Effector CD4-positive, alpha-beta T cell (primary cell): ENCODE data around the gene PRELID1.
"Not testable (repeated sequence)": the region's sequence is repeated elsewhere in the genome, so short reads cannot be mapped to it uniquely, and the experiment has no call there.

Experiments
- DNase-seq: peaks from one replicate; pipeline ENCODE4 v3.0.0-alpha.2; 2020
- total RNA-seq: gene quantifications from one replicate; lab custom pipeline; 2026; lab: John Stamatoyannopoulos, UW

The PRELID1 gene, protein sequence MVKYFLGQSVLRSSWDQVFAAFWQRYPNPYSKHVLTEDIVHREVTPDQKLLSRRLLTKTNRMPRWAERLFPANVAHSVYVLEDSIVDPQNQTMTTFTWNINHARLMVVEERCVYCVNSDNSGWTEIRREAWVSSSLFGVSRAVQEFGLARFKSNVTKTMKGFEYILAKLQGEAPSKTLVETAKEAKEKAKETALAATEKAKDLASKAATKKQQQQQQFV
- 35.5 reads per million, percentile 60 among the genes with 10 or more reads in this experiment for total RNA-seq

DNA sequence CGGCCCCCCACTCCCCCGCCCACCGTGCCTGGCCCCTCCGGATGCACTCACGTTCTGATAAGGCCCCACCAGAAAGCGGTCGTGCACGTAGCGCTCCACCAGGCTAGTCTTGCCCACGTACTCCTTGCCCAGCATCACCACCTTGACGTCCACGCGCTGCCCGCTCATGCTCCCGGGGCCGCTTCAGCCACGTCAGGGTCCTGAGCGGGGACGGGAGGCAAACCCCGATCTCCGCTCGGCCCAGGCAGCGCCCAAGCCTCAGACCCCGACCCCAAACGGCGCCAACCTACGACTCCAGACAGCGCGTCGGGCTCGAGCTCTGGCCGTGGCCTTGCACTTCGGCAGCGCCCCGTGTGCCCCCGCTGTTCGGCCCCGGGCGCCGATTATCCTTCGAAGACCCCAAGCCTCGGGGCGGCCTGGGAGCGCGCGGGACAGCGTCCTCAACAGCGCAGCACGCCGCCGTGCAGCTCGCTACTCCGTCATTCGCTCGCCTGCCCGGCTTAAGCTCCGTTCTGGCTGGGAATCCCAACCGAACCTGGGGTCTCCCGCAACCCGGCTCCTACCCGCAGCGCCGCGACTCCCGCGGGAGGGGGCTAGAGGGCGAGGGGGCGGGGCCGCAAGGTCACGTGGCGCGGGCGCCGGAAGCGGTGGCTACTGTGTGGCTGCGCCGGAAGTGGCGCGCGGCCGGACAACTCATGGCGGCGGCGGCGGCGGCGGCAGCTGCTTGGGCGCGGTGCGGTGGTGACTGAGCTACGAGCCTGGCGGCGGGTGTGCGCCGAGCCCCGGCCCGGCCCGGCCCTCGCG lies at the start of gene PRELID1, which contains the start of gene RAB24:
PRELID1 (plus strand) TSS at position 679 of the 804 bp plus-strand sequence. CDS start 187 bp downstream, outside the sequence.
RAB24 (minus strand) TSS at position 599 of the 804 bp plus-strand sequence; CDS start at position 168, 431 bp downstream.
- DNase-seq = peak; percentile 86

- no peak for DNase-seq
Observed at GRCh38 chr5:177256296-177256695, 47.3 kb upstream of the PRELID1 start.

DNA sequence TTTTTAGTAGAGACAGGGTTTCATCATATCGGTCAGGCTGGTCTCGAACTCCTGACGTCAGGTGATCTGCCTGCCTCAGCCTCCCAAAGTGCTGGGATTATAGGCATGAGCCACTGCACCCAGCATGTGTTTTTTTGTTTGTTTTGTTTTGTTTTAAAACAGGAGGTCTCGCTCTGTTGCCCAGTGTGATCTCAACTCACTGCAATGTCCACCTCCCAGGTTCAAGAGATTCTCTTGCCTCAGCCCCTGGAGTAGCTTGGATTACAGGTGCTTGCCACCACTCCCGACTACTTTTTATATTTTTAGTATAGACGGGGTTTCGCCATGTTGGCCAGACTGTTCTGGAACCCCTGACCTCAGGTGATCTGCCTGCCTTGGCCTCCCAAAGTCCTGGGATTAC lies 44.9 kb upstream of the PRELID1 start:
- DNase-seq = not testable (repeated sequence)

DNA sequence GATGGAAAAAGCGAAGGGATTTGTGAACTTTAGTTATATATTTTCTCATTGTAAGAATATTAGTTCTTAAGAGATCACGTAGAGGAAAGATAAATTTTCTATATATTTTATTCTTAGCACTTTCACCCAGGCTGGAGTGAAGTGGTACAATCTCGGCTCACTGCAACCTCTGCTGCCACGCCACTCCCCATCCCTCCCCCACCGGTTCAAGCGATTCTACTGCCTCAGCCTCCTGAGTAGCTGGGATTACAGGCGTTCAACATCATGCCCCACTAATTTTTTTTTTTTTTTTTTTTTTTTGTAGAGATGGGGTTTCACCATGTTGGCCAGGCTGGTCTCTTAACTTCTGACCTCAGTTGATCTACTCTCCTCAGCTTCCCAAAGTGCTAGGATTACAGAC lies 42.6 kb upstream of the PRELID1 start:
- DNase-seq = no peak

GRCh38 chr5:177261510-177261909 lies 42.1 kb upstream of the PRELID1 start:
- DNase-seq = no peak

- DNase-seq = no peak
Observed at GRCh38 chr5:177264178-177264577, 39.4 kb upstream of the PRELID1 start.

- DNase-seq = no peak
Observed at GRCh38 chr5:177265395-177265794, 38.2 kb upstream of the PRELID1 start.

DNA sequence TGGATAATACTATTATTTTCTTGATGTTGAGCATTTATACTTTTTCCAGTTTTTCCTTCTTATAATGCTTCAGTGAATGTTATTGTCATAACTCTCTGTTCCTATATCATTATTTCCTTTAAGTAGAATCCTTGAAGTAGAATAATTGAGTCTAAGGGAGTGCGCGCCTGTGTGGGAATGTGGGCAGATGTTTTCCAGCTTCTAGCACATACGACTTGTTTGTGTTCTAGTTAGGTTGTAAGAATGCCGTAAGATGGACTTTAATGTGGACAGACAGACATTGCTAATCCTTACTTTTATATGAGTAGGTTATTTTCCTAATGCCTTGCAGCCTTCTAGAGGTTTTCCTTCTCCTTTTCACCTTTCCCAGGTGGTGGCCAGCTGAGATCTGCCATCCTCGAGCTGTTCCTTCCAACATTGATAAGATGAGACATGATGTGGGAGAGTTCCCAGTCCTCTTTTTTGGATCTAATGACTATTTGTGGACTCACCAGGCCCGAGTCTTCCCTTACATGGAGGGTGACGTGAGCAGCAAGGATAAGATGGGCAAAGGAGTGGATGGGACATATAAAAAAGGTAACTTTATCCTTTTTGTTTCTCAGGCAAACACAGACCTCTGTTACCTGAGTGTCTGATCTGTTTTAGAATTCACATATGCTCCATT lies 34.2 kb upstream of the PRELID1 start:
- DNase-seq = no peak

- DNase-seq = no peak
Observed at GRCh38 chr5:177269976-177270375, 33.6 kb upstream of the PRELID1 start.

DNA sequence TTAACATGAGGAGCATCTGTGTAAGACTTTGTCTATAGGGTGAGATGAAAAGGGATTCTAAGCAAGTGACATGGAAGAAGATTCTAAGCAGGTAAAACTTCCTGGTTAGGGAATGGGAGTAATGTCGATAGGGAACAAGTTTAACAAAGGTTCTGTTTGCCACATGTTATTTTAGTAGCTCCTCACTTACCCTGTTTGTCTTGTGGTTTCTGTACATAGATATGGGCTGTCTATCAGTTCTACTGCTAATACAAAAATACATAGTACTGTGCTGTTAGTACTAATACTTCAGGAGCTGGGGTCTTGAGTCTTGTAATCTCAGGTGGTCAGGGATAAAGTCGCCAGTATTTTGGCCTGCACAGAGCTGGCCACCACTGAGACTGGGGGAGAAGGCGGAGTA lies 32.9 kb upstream of the PRELID1 start:
- DNase-seq = no peak

DNA sequence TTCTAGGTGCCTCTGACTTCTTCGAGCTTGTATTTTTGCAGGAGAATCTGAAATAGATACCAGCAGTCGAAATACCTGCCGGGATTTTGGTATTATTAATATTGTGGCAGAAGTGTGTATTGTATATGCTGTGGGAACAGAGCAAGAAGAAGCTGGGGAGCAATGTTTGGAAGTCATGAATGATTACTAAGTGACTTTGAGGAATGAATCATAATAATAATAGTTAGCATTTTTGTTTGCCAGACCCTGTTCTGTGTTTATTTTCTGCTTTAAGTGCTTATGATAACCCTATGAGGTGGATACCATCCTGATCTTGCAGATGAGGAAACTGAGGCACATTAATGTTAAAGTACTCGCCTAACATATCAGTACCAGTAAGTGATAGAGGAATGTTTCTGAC lies 32.5 kb upstream of the PRELID1 start:
- DNase-seq = no peak

- DNase-seq = no peak
Observed at GRCh38 chr5:177275883-177276282, 27.7 kb upstream of the PRELID1 start.

- DNase-seq = no peak
Observed at GRCh38 chr5:177276886-177277285, 26.7 kb upstream of the PRELID1 start.

GRCh38 chr5:177288191-177288590 lies 15.4 kb upstream of the PRELID1 start:
- no peak for DNase-seq

GRCh38 chr5:177290816-177291596 lies 12.6 kb upstream of the PRELID1 start:
- DNase-seq = no peak

DNA sequence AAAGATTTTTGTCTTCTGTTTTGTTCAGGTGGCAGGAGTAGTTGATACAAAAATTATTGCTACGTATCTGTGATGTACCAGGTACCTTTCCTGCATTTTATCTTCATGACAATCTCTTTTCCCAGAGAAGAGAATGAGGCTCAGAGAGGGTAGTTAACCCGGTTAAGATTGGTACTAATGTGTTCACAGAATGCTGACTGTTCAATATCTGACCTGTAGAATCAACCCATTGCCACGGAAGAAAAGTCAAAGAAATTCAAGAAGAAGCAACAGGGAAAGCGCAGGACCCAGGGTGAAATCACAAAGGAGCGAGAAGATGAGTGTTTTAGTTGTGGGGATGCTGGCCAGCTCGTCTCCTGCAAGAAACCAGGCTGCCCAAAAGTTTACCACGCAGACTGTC lies 11.9 kb upstream of the PRELID1 start:
- no peak for DNase-seq

DNA sequence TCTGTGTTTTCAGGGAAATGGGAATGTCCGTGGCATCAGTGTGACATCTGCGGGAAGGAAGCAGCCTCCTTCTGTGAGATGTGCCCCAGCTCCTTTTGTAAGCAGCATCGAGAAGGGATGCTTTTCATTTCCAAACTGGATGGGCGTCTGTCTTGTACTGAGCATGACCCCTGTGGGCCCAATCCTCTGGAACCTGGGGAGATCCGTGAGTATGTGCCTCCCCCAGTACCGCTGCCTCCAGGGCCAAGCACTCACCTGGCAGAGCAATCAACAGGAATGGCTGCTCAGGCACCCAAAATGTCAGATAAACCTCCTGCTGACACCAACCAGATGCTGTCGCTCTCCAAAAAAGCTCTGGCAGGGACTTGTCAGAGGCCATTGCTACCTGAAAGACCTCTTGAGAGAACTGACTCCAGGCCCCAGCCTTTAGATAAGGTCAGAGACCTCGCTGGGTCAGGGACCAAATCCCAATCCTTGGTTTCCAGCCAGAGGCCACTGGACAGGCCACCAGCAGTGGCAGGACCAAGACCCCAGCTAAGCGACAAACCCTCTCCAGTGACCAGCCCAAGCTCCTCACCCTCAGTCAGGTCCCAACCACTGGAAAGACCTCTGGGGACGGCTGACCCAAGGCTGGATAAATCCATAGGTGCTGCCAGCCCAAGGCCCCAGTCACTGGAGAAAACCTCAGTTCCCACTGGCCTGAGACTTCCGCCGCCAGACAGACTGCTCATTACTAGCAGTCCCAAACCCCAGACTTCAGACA lies 9.6 kb upstream of the PRELID1 start:
- DNase-seq = no peak

DNA sequence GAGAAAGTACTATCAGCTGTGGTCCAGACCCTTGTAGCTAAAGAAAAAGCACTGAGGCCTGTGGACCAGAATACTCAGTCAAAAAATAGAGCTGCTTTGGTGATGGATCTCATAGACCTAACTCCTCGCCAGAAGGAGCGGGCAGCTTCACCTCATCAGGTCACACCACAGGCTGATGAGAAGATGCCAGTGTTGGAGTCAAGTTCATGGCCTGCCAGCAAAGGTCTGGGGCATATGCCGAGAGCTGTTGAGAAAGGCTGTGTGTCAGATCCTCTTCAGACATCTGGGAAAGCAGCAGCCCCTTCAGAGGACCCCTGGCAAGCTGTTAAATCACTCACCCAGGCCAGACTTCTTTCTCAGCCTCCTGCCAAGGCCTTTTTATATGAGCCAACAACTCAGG lies 9.0 kb upstream of the PRELID1 start:
- no peak for DNase-seq

GRCh38 chr5:177295924-177296323 lies 7.7 kb upstream of the PRELID1 start:
- no peak for DNase-seq

DNA sequence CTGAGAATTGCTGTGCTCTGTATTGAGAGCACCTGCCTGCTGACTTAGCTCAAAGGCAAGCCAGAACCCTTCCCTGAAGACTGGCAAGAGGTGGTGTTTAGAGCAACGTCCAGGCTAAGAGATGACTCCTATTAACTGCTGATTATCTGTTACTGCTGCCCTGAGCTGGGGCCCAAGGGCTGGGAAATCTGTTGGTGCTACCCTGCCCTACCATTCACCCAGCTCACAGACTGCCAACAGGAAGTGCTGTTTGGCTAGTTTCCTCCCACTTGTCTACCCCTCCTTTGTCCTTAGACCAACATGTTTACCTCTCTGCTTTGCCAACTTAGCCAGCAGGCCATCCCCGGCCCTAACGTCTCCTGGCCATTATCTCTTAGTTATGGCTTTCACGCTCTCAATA lies 7.0 kb upstream of the PRELID1 start:
- DNase-seq = no peak

DNA sequence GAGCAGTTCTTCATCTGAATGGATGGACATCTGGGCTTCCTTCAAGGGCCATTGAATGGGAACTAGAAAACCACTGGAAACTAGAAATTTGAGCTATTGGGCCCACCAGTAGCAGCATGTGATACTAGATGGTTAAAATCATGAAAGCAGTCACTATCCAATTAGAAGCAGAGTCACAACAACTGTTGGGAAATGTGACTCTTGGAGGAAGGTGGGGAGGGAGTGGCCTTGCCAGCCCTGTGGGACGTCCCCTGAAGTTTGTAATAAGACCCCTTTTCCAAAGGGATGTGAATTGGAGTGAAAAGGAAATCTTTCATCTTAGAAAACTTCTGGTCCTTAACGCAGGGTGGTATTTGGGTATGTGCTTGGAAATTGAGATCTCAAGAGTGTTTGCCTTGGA lies 5.7 kb upstream of the PRELID1 start:
- DNase-seq = no peak

DNA sequence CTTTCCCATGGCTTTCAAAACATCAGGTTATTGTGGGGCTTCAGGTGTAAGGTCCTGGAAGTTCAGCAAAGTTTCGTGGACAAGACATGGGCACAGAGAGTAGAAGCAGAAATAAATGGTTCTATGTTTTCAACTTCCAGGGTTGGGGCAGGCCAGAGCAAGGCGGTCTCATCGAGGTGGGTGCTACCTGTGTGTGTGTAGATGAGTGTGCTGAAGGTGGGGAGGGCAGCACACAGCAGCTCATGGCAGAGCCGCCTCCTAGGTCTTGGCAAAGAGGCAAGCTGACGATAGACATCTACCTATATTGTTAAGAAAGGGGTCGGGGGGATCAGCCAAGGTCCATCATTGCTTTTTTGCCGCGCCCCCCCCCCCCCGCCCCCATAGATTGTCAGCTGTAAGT lies 3.9 kb upstream of the PRELID1 start:
- no peak for DNase-seq
